Amniotic stem cell (primary cell): Measurements from ENCODE around the gene VAV2.
"Not testable (repeated sequence)": the region's sequence is repeated elsewhere in the genome, so short reads cannot be mapped to it uniquely, and the experiment has no call there.

Source experiments
- DNase-seq: peaks from one replicate; lab custom pipeline; 2025; lab: John Stamatoyannopoulos, UW

VAV2 gene

GRCh38 chr9:133915534-133916158 is 76.5 kb downstream of the VAV2 start:
- DNase-seq, result no peak

GRCh38 chr9:133914442-133915342 is 77.4 kb downstream of the VAV2 start:
- no peak for DNase-seq

GRCh38 chr9:133913571-133914369 is 78.4 kb downstream of the VAV2 start:
- DNase-seq, result no peak

GRCh38 chr9:133910855-133911514 is 81.1 kb downstream of the VAV2 start:
- no peak for DNase-seq

GRCh38 chr9:133906932-133907910 is 84.9 kb downstream of the VAV2 start:
- DNase-seq, result no peak

- no peak for DNase-seq
These were observed 85.9 kb downstream of the VAV2 start for GRCh38 chr9:133906218-133906617.

- DNase-seq, result no peak
These were observed 86.6 kb downstream of the VAV2 start for GRCh38 chr9:133905493-133905892.

GRCh38 chr9:133904346-133905090 is 87.6 kb downstream of the VAV2 start:
- DNase-seq, result no peak

- DNase-seq, result no peak
These were observed 90.8 kb downstream of the VAV2 start for GRCh38 chr9:133901184-133901835.

GRCh38 chr9:133897675-133898074 is 94.4 kb downstream of the VAV2 start:
- DNase-seq, result no peak

GRCh38 chr9:133896007-133896406 is 96.1 kb downstream of the VAV2 start:
- not testable (repeated sequence) for DNase-seq

- DNase-seq, result no peak
These were observed 96.8 kb downstream of the VAV2 start for GRCh38 chr9:133895335-133895734.

GRCh38 chr9:133894377-133895321 is 97.5 kb downstream of the VAV2 start:
- DNase-seq, result no peak

- no peak for DNase-seq
These were observed 98.7 kb downstream of the VAV2 start for GRCh38 chr9:133893191-133893994.

GRCh38 chr9:133892193-133892920 is 99.8 kb downstream of the VAV2 start:
- no peak for DNase-seq

- DNase-seq, result no peak
These were observed 100.4 kb downstream of the VAV2 start for GRCh38 chr9:133891741-133892140.

- no peak for DNase-seq
These were observed 101.5 kb downstream of the VAV2 start for GRCh38 chr9:133890583-133890982.
